Measurements from ENCODE around the gene RPL18. TPM values are rescaled to one million over a fixed set of nuclear protein-coding genes. Genes with fewer than 3 reads are reported as not detected.

Gene RPL18
- total and polyA plus RNA-seq, 9 of the 15 experiments (the other 6 are each of a cell fraction or from before 2014, with no cell fraction given): 312 to 2,635 (median 1,653) TPM

GRCh38 chr19:48648134-48648533, 29.2 kb upstream of the RPL18 start:
- intact Hi-C loops (cut with micrococcal nuclease): loop anchor here (5.0 kb wide), 1 partner anchor 89 kb away; no protein-coding TSS in a partner anchor
- ATAC-seq (no peak), DNase-seq (ENCODE audit: extremely low read depth in 1 of 4, low spot score in 3 of 4) (peak in 2 of 4 experiments; percentile 22 to 38), FAIRE-seq (no peak)
- WGBS (ENCODE audit: insufficient coverage, low coverage, missing lambda C conversion rate): no CpG with 5 or more reads among the region's 2 CpGs
- POLR2A ChIA-PET: interaction anchor here (0.6 kb wide), 1 partner anchor 8 kb away, joined by 3 read pairs; no protein-coding TSS in a partner anchor
- Histone ChIP-seq H4K20me1 (replicated peaks; ENCODE audit: control insufficient read depth, insufficient read depth, low read length) (no peaks in the 10 kb centered on the region), H3K79me2 (ENCODE audit: control insufficient read depth, insufficient read depth, low read length) (no peaks in the 10 kb centered on the region), H2AFZ (ENCODE audit: low read depth, low read length) (no peak overlapping the region), H3K4me2 (ENCODE audit: insufficient read depth, low read length) (no peak overlapping the region), H3K9ac (ENCODE audit: insufficient read depth in 1 of 2, low read depth in 2 of 2, low read length in 2 of 2) (no peak overlapping the region), H3K27ac (ENCODE audit: extremely low read depth, low read depth, low read length) (no peak overlapping the region), H3K4me3 (no peak overlapping the region), H3K36me3 (ENCODE audit: control insufficient read depth, insufficient read depth, low read length) (no peaks in the 10 kb centered on the region), H3K27me3 (ENCODE audit: control insufficient read depth in 2 of 2, insufficient read depth in 2 of 2, low read length in 2 of 2) (no peaks in the 10 kb centered on the region), H3K9me3 (replicated peaks; ENCODE audit: control insufficient read depth, insufficient read depth, low read depth, low read length) (no peaks in the 10 kb centered on the region), H3K9me1 (ENCODE audit: control insufficient read depth, insufficient read depth, low read length) (no peaks in the 10 kb centered on the region), H3K4me1 (replicated peaks in 1 of 2; ENCODE audit: control insufficient read depth in 2 of 2, insufficient read depth in 2 of 2, low read length in 2 of 2) (peaks cover 25 to 59% of the 10 kb centered on the region in 2 experiments; a peak in 4 of 5 replicates)
- TF ChIP-seq HDAC3 (IDR thresholded peaks at IDR 0.05; ENCODE audit: borderline replicate concordance, partially characterized antibody) (no peak), KDM1A (IDR thresholded peaks at IDR 0.05) (peak; percentile 16 to 21; a peak in 1 of 4 replicates), FOXK2 (conservative IDR thresholded peaks at IDR 0.05 in 1 of 2, IDR thresholded peaks at IDR 0.05 in 1 of 2; ENCODE audit: low read depth in 2 of 2) (0 out of 4 replicates have a peak, but pooled peaks of 1 of the 2 experiments have one; percentile 19), MEF2D (tag; conservative IDR thresholded peaks at IDR 0.05; ENCODE audit: low read depth) (peak; percentile 60), POU5F1 (IDR thresholded peaks at IDR 0.05; ENCODE audit: borderline replicate concordance, low read depth, low read length, partially characterized antibody) (no peak), EP300 (IDR thresholded peaks at IDR 0.05; ENCODE audit: low read length) (no peak), ZC3H11A (IDR thresholded peaks at IDR 0.05; ENCODE audit: low read depth, low read length) (no peak), CBFA2T3 (IDR thresholded peaks at IDR 0.05) (peak; percentile 56), ZFP1 (CRISPR knock-in tag; IDR thresholded peaks at IDR 0.05) (no peak), E2F5 (CRISPR knock-in tag; IDR thresholded peaks at IDR 0.05) (no peak), PHB2 (IDR thresholded peaks at IDR 0.05; ENCODE audit: low read depth) (no peak), BCOR (IDR thresholded peaks at IDR 0.05) (peak; percentile 33; the same call in 1 of the 2 replicates), ZBTB1 (CRISPR knock-in tag; IDR thresholded peaks at IDR 0.05; ENCODE audit: borderline replicate concordance, low read depth) (no peak), SMARCA4 (IDR thresholded peaks at IDR 0.05) (no peak), ZNF398 (CRISPR knock-in tag; IDR thresholded peaks at IDR 0.05) (no peak), NCOA4 (IDR thresholded peaks at IDR 0.05; ENCODE audit: partially characterized antibody) (no peak), CBFA2T2 (conservative IDR thresholded peaks at IDR 0.05) (0 out of 2 replicates have a peak, but pooled peaks have one; percentile 2), MEF2A (IDR thresholded peaks at IDR 0.05; ENCODE audit: control insufficient read depth, low read depth, low read length) (peak; percentile 68; the same call in 1 of the 2 replicates)
- BruUV-seq (replicated peaks): no TSS peak
- in situ Hi-C loops (cut with MboI): loop anchor here (5.0 to 10.0 kb wide), 3 partner anchors 94 to 327 kb away; partner anchors contain the start of gene RASIP1
- CTCF ChIA-PET (ENCODE audit: low intra/inter-chr PET ratio): interaction anchor here (0.7 kb wide), 1 partner anchor 404 kb away, joined by 5 read pairs; no protein-coding TSS in a partner anchor

Data from K562 (cell line).